ENCODE measurements around the gene LRCOL1. TPM values are rescaled to one million over a fixed set of nuclear protein-coding genes. Genes with fewer than 3 reads are reported as not detected.

The LRCOL1 gene
- total and polyA plus RNA-seq, 10 of the 15 experiments (the other 5 are each of a cell fraction or from before 2014, with no cell fraction given): not detected

- in situ Hi-C loops (cut with MboI): no loop called here
- POLR2A ChIA-PET: no interaction called here
Observed at GRCh38 chr12:132566516-132567131, 43.8 kb downstream of the LRCOL1 start.

More at GRCh38 chr12:132566516-132567131, 43.8 kb downstream of the LRCOL1 start:
- Histone ChIP-seq H3K4me2 (ENCODE audit: control insufficient read depth, insufficient read depth) (no peak overlapping the region), H3K79me2 (ENCODE audit: control insufficient read depth, insufficient read depth, low read length) (no peaks in the 10 kb centered on the region), H3K27me3 (replicated peaks in 1 of 2; ENCODE audit: control insufficient read depth in 2 of 2, insufficient read depth in 2 of 2, low read length in 1 of 2) (no peaks in the 10 kb centered on the region), H3K27ac (ENCODE audit: control insufficient read depth, insufficient read depth) (no peak overlapping the region), H3K4me3 (no peak overlapping the region), H3K9ac (ENCODE audit: control insufficient read depth, insufficient read depth, low read length) (no peak overlapping the region), H3K4me1 (ENCODE audit: control insufficient read depth, insufficient read depth, low read length) (no peaks in the 10 kb centered on the region), H3K9me3 (replicated peaks; ENCODE audit: control insufficient read depth, insufficient read depth, low read length) (no peaks in the 10 kb centered on the region), H4K20me1 (ENCODE audit: control insufficient read depth, insufficient read depth) (no peaks in the 10 kb centered on the region), H3K36me3 (ENCODE audit: control insufficient read depth in 2 of 2, insufficient read depth in 2 of 2, low read length in 1 of 2) (no peaks in the 10 kb centered on the region; a peak in 2 of 4 replicates), H2AFZ (ENCODE audit: control insufficient read depth, low read depth, low read length) (no peak overlapping the region)
- no TSS peak for BruUV-seq (replicated peaks)
- ChIA-PET SMC1A (ENCODE audit: uncharacterized antibody, unreplicated experiment) (no interaction called here), RAD21 (ENCODE audit: unreplicated experiment) (no interaction called here), CTCF (interaction anchor here (1.1 kb wide), 1 partner anchor 151 kb away, joined by 6 read pairs; no protein-coding TSS in a partner anchor)
- 94% methylated on average over 25 of the region's 25 CpGs for WGBS (ENCODE audit: insufficient coverage, insufficient replicate concordance, low lambda C conversion rate, missing lambda C conversion rate)
- intact Hi-C loops (cut with micrococcal nuclease; ENCODE audit: unreplicated experiment): no loop called here
- TF ChIP-seq NR2C2 (IDR thresholded peaks at IDR 0.05; ENCODE audit: borderline replicate concordance, control insufficient read depth, insufficient read length, low read depth) (no peak), MYB (IDR thresholded peaks at IDR 0.05; ENCODE audit: borderline replicate concordance, low read depth, low read length) (no peak), POLR2AphosphoS5 (IDR thresholded peaks at IDR 0.05; ENCODE audit: low read length) (no peak), MEF2B (IDR thresholded peaks at IDR 0.05; ENCODE audit: partially characterized antibody, poor library complexity, severe bottlenecking) (no peak), POLR2AphosphoS2 (IDR thresholded peaks at IDR 0.05; ENCODE audit: low read depth, low read length) (no peak), MTA3 (IDR thresholded peaks at IDR 0.05; ENCODE audit: borderline replicate concordance, low read length) (no peak), DPF2 (IDR thresholded peaks at IDR 0.05) (no peak), E2F8 (IDR thresholded peaks at IDR 0.05; ENCODE audit: low read depth, partially characterized antibody) (no peak)
- TF ChIP-seq, protein P1, sequence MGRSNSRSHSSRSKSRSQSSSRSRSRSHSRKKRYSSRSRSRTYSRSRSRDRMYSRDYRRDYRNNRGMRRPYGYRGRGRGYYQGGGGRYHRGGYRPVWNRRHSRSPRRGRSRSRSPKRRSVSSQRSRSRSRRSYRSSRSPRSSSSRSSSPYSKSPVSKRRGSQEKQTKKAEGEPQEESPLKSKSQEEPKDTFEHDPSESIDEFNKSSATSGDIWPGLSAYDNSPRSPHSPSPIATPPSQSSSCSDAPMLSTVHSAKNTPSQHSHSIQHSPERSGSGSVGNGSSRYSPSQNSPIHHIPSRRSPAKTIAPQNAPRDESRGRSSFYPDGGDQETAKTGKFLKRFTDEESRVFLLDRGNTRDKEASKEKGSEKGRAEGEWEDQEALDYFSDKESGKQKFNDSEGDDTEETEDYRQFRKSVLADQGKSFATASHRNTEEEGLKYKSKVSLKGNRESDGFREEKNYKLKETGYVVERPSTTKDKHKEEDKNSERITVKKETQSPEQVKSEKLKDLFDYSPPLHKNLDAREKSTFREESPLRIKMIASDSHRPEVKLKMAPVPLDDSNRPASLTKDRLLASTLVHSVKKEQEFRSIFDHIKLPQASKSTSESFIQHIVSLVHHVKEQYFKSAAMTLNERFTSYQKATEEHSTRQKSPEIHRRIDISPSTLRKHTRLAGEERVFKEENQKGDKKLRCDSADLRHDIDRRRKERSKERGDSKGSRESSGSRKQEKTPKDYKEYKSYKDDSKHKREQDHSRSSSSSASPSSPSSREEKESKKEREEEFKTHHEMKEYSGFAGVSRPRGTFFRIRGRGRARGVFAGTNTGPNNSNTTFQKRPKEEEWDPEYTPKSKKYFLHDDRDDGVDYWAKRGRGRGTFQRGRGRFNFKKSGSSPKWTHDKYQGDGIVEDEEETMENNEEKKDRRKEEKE (IDR thresholded peaks at IDR 0.05): no peak
- ATAC-seq: no peak
- FAIRE-seq: no peak
- no peak for DNase-seq (ENCODE audit: low read depth, low spot score)
